ENCODE results near the gene IGIP.

The IGIP gene

DNA sequence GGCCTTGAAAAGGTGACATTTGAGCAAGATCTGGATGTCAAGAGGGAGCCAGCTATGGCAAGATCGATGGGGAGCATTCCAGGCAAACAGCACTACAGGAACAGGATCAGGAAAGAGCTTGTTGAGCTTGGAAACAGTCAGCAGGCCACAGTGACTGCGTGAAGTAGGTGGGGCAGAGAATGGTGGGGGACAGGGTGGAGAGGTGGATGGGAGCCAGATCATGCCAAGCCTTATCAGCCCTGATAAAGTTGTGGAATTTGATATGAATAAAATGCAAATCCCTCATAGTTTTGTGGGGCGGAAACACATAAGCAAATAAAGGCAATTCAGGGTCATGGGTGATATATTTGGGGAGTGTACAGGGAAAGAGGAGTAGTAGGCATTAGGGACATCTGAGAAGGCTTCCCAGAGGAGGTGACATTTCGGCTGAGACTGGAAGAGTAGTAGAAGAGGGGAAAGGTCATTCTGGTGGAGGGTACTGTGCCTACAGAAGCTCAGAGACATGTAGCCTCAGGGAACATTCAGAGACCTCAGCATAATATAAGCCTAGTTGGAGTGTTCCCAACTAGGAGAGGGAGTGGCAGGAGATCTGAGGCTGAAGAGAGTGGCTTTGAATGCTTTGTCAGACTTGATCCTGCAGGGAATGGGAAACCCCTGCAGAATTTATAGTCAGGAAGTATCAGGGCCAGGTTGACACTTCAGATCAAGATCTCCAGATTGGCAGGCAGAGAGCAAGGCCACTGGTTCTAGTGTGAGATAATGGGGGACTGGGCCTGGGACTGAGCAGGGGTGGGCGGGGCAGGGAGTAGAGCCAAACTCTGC, 39.6 kb downstream of the IGIP start:
- no peak for DNase-seq (ENCODE audit: low read depth)

DNA sequence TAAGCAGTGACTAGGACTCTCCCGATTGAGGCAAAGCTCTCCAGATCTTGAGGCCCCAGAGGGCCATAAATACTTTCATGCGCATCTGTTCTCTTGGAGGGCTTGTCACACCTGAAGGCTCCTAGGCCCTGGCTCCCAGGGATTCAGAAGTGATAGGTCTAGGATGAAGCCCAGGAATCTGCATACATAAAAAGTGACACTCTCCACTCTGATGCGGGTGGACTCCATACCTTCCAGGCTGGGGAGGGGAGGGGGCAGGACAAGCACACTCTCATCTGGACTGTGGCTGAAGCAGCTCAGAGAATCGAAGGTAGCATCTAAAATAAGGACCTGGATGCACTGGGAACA, 40.2 kb downstream of the IGIP start:
- no peak for DNase-seq (ENCODE audit: low read depth)

DNA sequence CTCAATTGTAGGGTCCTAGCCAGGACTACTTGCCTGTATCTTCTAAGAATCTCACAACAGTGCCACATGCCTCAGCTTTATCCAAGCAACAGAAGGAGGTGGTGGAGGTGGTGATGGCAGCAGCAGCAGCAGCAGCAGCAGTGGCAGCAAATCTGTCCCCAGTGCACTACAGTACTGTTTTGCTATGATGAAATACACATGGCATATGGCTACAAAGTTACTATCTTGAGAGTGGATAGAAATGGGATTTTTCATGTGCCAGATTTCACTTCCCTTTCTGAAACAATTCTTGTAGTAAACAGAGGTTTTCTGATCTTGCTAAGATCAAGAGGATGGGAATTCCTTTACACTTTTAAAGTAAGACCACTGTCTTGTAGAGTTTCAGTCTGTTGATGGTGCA, 41.2 kb downstream of the IGIP start:
- no peak for DNase-seq (ENCODE audit: low read depth)

DNA sequence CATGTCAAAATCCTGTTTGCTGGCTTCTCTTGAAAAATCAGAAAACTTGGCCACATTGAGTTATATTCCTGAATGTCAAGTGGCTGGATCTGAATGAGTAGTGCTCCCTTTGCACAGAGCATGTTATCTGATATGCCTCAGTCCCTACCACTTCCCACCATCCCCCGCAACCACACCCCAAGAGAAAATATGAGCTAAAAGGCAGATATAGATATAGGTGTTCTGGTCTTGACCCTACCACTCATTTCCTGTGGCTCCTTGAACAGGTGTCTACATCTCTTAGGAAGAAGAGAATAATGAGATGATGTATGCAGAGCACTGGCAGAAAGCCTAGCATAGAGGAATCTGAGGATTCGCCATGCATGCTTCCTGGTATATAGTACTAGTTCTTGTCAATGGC, 42.6 kb downstream of the IGIP start:
- DNase-seq (ENCODE audit: low read depth), result no peak

DNA sequence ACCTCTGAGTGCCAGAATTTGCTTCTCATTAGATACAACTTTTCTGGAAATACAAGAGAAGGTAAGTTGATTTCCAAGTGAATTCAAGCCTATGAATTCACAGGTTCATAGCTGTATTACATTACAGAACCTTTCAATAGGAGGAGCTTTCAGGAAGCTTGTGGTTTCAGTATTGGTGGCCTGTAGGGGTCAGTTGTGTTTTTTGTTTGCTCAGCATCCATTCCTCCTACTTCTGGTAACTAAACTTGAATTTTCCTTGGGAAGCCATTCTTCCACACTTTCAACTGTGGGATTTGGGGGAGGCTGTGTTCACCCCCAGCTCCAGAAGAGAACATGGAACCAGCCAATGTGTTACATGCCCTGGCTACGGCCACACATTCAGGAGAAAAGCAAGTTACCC, 43.7 kb downstream of the IGIP start:
- DNase-seq (ENCODE audit: low read depth), result no peak

DNA sequence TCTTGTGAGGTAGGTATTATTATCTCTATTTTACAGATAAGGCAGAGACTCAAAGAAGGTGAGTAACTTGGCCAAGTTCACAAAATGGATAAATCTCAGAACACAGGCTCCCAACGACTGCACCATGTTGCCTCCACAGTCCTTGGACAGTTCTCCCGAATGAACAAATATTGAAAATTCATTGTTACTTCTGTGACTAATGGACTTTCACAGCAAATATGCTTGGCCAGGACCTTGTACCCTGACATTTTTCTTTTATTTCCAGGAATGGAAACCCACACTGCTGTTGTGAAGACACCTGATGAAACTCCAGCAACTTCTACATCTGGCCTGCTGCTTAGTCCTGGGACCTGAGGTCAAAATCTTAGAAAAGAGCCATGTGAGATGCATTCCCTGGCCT, 46.7 kb downstream of the IGIP start:
- no peak for DNase-seq (ENCODE audit: low read depth)

DNA sequence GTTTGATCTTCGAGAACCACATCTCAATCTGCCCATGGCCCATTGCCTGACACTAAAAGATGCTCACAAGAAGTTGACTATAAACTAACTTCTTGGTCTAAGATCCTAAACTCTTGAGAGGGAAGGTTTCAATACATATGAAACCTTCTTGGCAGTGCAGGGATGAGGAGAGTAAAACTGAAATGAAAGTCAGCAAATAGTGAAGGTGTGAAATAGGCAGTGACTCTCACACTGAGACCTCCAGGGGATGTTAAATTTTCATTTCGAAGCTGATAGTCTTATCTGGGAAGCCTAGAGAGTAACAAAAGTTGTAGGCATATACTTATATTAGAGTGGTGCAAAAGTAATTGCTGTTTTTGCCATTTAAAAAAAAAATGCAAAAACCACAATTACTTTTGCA, 48.3 kb downstream of the IGIP start:
- no peak for DNase-seq (ENCODE audit: low read depth)

DNA sequence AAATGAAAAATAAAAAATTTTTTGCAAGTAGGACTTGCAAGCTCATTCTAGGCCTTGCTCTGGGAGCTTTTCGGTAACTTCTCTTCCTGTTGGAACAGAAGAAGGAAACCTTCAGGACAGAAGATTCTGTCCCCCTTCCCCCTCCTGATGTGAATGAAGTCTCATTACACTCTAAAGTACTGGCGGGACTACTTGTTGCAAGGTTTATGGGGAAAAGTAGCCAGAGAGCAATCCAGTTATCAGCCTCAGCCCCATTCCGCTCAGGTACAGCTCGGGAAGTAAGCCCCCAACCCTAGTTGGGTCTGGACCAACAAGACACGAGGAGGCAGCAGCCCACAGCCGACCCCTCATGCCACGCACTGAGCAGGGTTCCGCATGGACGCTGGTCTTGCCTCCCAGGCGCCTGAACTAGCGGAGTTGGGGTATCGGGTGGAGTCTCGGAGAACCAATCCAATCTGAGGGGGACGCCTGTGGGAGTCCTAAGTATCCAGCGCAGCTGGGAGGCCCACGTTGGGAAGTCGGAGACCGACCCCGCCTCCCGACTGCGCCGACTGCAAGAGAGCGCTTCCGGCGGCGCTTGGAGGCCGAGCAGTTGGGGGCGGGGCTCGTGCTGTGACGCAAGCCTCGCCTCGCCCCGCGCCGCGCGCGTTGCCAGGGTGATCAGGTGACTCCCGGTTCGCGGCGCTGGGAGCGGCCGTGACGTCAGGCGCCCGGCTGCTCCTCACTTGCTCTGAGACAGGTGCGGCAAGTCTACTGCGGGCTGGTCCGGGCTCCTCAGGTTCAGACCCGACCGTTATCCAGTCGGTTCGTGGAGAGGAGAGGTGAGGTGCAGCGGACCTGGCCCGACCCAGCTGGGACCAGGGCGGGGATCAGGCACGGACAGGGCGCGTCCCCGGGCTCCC, 49.0 kb downstream of the IGIP start, which contains the start of gene CYSTM1:
CYSTM1 (plus strand) TSS at position 724 of the 902 bp plus-strand sequence. CDS start 19,278 bp downstream, outside the sequence.
- peak; percentile 96 for DNase-seq (ENCODE audit: low read depth)

DNA sequence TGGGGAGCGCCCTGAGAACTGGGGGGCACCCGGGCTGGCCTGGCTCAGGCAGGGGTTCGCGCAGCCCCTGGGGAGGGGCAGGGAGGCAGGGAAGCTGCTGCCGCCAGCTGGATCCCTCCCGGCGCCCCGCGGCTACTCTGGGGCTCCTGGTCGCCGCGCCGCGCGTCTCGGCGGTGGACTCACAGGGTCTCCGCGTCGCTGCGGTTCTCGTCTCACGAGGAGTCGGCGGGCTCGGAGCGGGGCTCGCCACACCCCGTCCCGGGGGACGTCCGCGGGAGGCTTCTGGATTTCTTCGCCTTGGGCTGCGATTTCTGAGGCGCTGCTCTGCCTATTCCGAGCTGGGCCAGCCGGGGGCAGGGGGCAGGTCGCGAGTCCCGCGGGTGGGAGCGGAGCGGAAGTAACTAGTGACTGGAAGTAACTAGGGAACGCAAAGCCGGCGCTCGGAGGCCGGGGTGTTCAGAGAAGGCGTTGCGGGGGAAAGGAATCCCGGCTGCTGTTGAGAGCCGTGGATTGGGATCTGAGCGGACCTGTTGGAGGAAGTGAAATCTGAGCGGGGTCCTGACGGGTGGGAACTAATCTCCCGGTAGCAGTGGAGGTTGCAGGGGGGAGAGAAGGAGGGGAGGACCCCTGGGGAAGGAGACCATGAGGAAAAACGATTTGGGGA, 49.8 kb downstream of the IGIP start:
- DNase-seq (ENCODE audit: low read depth), result peak; percentile 55

DNA sequence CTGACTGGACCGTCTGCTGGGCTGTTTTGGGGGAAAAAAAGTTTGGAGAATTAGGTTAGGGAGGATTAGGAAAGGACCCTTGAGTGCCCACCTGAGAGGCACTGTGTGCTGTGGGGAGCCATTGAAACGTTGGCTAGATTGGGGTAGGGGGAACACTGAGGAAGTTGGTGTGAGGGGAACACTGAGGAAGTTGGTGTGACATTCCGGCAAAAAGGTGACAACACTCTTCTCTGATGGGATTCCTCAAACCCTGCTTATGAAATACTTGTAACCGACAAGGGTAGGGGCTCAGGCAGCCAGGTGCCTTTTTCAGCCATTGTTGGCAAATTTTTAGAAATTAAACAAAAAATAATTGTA, 50.3 kb downstream of the IGIP start:
- no peak for DNase-seq (ENCODE audit: low read depth)

DNA sequence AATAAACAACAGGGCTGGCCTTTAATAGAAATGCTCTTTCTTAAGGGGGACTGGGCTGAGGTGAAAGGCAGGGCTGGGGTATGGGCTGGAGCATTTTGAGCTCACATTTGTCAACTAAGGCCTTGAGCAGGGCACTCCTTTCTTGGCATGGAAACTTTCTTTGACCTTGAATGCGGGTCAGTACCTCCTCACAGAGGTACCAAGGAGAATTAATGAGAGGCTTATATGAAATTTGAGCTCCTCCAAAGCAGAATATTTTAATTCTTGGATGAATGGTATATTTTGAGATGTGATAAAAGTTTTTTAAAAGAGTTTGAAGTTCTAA, 52.3 kb downstream of the IGIP start:
- DNase-seq (ENCODE audit: low read depth), result no peak

DNA sequence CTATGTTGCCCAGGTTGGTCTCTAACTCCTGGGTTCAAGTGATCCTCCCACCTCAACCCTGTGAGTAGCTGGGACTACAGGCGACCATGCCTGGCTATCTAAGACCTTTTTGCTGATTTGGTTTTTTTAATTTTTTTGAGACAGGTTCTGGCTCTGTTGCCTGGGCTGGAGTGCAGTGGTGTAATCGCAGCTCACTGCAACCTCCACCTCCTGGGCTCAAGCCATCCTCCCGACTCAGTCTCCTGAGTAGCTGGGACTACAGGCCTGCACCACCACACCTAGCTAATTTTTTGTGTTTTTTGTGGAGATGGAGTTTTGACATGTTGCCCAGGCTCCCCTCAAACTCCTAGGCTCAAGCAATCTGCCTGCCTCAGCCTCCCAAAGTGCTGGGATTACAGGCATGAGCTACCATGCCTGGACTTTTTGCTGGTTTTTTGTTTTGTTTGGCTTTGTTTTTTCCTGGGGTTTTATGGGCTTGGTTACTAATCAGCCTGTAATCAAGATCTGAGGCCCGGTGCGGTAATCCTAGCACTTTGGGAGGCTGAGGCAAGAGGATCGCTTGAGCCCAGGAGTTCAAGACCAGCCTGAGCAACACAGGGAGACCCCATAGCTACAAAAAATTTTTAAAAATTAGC, 52.9 kb downstream of the IGIP start:
- DNase-seq (ENCODE audit: low read depth), result no peak
